Spleen (tissue), 7 donors: ENCODE measurements around the gene CMTM8.

Source experiments
- POLR2AphosphoS5 ChIP-seq, 3 donors: sonication (generic); formaldehyde crosslinking; IDR thresholded peaks; one replicate each; pipeline ENCODE4 v1.5.1; 2017; ENCODE audit warnings: antibody characterized with exemption in 3 of 3
- TF ChIP-seq, protein P1 (sequence below), 11 experiments: fragments of 200-600 bp in 7 of 11; fragments of 450-650 bp in 4 of 11; sonication (generic) in 4 of 11; IDR thresholded peaks in 8 of 11; conservative IDR thresholded peaks in 3 of 11; 1 replicate in 7 of 11; 2 replicates in 4 of 11; pipeline versions ENCODE4 v1.4.0 to v1.8.0; 2016 to 2021; ENCODE audit warnings: antibody characterized with exemption in 11 of 11, inconsistent platforms in 4 of 11, mild to moderate bottlenecking in 1 of 11
- donor health status: DM: no; HTN: no; CAD: no; lungs with moderate emphysema.
- donor health status: DM: no; HTN: no; CAD: no.
- donor health status: DM: no; HTN: no; CAD: no.

DNA sequence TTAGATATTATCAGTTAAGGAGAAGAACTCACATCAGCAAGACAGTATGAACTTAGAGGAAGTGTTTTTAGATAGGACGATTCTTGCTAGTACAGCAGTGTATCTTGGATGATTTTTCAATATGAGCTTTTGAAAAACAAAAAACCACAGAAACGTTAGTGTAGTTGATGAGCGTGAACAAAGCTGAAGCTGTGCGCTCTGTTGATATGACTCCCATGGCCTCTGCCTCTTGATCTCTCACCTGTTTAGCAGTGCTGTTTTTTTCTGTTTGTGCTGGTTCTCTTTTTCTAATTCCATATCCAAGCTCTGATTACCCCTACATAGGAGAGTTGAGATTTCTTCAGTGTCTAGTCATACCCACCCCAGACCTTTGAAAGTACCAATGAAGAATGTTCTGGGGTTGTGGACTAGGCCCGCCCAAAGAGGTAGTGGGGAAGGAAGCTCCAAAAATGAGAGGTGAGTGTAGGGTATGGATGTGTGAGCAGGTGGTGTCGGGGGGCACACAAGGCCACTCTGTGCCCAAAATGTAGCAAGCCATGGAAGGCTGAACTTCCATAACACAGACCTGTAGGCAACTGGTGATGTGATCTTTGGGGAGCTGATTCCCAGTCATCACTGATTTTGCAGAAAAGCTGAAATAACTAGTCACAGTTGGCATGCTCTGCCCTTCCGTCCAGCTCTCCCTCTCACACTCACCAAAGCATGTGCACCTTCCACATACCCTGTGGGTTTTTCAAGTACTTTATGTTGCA lies 133.2 kb downstream of the CMTM8 start:
- TF ChIP-seq POLR2AphosphoS5 (IDR thresholded peaks at IDR 0.05) = no peak
- TF ChIP-seq, protein P1, sequence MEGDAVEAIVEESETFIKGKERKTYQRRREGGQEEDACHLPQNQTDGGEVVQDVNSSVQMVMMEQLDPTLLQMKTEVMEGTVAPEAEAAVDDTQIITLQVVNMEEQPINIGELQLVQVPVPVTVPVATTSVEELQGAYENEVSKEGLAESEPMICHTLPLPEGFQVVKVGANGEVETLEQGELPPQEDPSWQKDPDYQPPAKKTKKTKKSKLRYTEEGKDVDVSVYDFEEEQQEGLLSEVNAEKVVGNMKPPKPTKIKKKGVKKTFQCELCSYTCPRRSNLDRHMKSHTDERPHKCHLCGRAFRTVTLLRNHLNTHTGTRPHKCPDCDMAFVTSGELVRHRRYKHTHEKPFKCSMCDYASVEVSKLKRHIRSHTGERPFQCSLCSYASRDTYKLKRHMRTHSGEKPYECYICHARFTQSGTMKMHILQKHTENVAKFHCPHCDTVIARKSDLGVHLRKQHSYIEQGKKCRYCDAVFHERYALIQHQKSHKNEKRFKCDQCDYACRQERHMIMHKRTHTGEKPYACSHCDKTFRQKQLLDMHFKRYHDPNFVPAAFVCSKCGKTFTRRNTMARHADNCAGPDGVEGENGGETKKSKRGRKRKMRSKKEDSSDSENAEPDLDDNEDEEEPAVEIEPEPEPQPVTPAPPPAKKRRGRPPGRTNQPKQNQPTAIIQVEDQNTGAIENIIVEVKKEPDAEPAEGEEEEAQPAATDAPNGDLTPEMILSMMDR (IDR thresholded peaks at IDR 0.05 in 8 of 11, conservative IDR thresholded peaks at IDR 0.05 in 3 of 11) = no peak
